Measurements from ENCODE around the gene EIF3J.

Gene EIF3J

GRCh38 chr15:44568338-44568737 is 31.4 kb downstream of the EIF3J start:
- no peaks in the 10 kb centered on the region for H3K4me1 ChIP-seq (ENCODE audit: control insufficient read depth, insufficient read depth, low read length)
- peaks cover 20% of the 10 kb centered on the region for H3K9me3 ChIP-seq (ENCODE audit: control insufficient read depth, insufficient read depth, low read depth, low read length)
- H3K36me3 ChIP-seq (ENCODE audit: control insufficient read depth, insufficient read depth, low read length): peaks cover 74% of the 10 kb centered on the region
- H3K27me3 ChIP-seq (ENCODE audit: control insufficient read depth, insufficient read depth, low read length): no peaks in the 10 kb centered on the region
- no peak overlapping the region for H3K4me3 ChIP-seq (ENCODE audit: low read depth, low read length)
- H3K27ac ChIP-seq (ENCODE audit: low read depth, low read length): no peak overlapping the region
- no peak overlapping the region for H3K9ac ChIP-seq (ENCODE audit: low read length)

- Histone ChIP-seq H3K4me1 (ENCODE audit: control insufficient read depth, insufficient read depth, low read length) (no peaks in the 10 kb centered on the region), H3K27me3 (ENCODE audit: control insufficient read depth, insufficient read depth, low read length) (no peaks in the 10 kb centered on the region), H3K27ac (ENCODE audit: low read depth, low read length) (no peak overlapping the region), H3K9me3 (ENCODE audit: control insufficient read depth, insufficient read depth, low read depth, low read length) (peaks cover 16% of the 10 kb centered on the region), H3K4me3 (ENCODE audit: low read depth, low read length) (no peak overlapping the region), H3K36me3 (ENCODE audit: control insufficient read depth, insufficient read depth, low read length) (peaks cover 70% of the 10 kb centered on the region), H3K9ac (ENCODE audit: low read length) (no peak overlapping the region)
Measured at GRCh38 chr15:44569316-44569715, 32.4 kb downstream of the EIF3J start.

GRCh38 chr15:44570361-44570760 is 33.4 kb downstream of the EIF3J start:
- H3K27ac ChIP-seq (ENCODE audit: low read depth, low read length): no peak overlapping the region
- no peak overlapping the region for H3K4me3 ChIP-seq (ENCODE audit: low read depth, low read length)
- H3K9me3 ChIP-seq (ENCODE audit: control insufficient read depth, insufficient read depth, low read depth, low read length): peaks cover 5% of the 10 kb centered on the region
- H3K9ac ChIP-seq (ENCODE audit: low read length): no peak overlapping the region
- peaks cover 66% of the 10 kb centered on the region for H3K36me3 ChIP-seq (ENCODE audit: control insufficient read depth, insufficient read depth, low read length)
- H3K4me1 ChIP-seq (ENCODE audit: control insufficient read depth, insufficient read depth, low read length): no peaks in the 10 kb centered on the region
- no peaks in the 10 kb centered on the region for H3K27me3 ChIP-seq (ENCODE audit: control insufficient read depth, insufficient read depth, low read length)

GRCh38 chr15:44573386-44573785 is 36.4 kb downstream of the EIF3J start:
- Histone ChIP-seq H3K36me3 (ENCODE audit: control insufficient read depth, insufficient read depth, low read length) (peaks cover 41% of the 10 kb centered on the region), H3K4me3 (ENCODE audit: low read depth, low read length) (no peak overlapping the region), H3K9me3 (ENCODE audit: control insufficient read depth, insufficient read depth, low read depth, low read length) (no peaks in the 10 kb centered on the region), H3K4me1 (ENCODE audit: control insufficient read depth, insufficient read depth, low read length) (no peaks in the 10 kb centered on the region), H3K9ac (ENCODE audit: low read length) (no peak overlapping the region), H3K27ac (ENCODE audit: low read depth, low read length) (no peak overlapping the region), H3K27me3 (ENCODE audit: control insufficient read depth, insufficient read depth, low read length) (no peaks in the 10 kb centered on the region)

- H3K36me3 ChIP-seq (ENCODE audit: control insufficient read depth, insufficient read depth, low read length): peaks cover 34% of the 10 kb centered on the region
- H3K4me3 ChIP-seq (ENCODE audit: low read depth, low read length): no peak overlapping the region
Measured at GRCh38 chr15:44574734-44575133, 37.8 kb downstream of the EIF3J start.

GRCh38 chr15:44580105-44580504 is 43.2 kb downstream of the EIF3J start:
- Histone ChIP-seq H3K36me3 (ENCODE audit: control insufficient read depth, insufficient read depth, low read length) (peaks cover 44% of the 10 kb centered on the region), H3K27ac (ENCODE audit: low read depth, low read length) (no peak overlapping the region), H3K9ac (ENCODE audit: low read length) (no peak overlapping the region), H3K27me3 (ENCODE audit: control insufficient read depth, insufficient read depth, low read length) (no peaks in the 10 kb centered on the region), H3K9me3 (ENCODE audit: control insufficient read depth, insufficient read depth, low read depth, low read length) (no peaks in the 10 kb centered on the region), H3K4me1 (ENCODE audit: control insufficient read depth, insufficient read depth, low read length) (no peaks in the 10 kb centered on the region), H3K4me3 (ENCODE audit: low read depth, low read length) (no peak overlapping the region)

More at GRCh38 chr15:44574734-44575133, 37.8 kb downstream of the EIF3J start:
- Histone ChIP-seq H3K9ac (ENCODE audit: low read length) (no peak overlapping the region), H3K27ac (ENCODE audit: low read depth, low read length) (no peak overlapping the region), H3K4me1 (ENCODE audit: control insufficient read depth, insufficient read depth, low read length) (no peaks in the 10 kb centered on the region), H3K27me3 (ENCODE audit: control insufficient read depth, insufficient read depth, low read length) (no peaks in the 10 kb centered on the region), H3K9me3 (ENCODE audit: control insufficient read depth, insufficient read depth, low read depth, low read length) (no peaks in the 10 kb centered on the region)

GRCh38 chr15:44584162-44584749 is 47.3 kb downstream of the EIF3J start:
- no peaks in the 10 kb centered on the region for H3K4me1 ChIP-seq (ENCODE audit: control insufficient read depth, insufficient read depth, low read length)
- peaks cover 78% of the 10 kb centered on the region for H3K36me3 ChIP-seq (ENCODE audit: control insufficient read depth, insufficient read depth, low read length)
- H3K4me3 ChIP-seq (ENCODE audit: low read depth, low read length): no peak overlapping the region
- H3K9me3 ChIP-seq (ENCODE audit: control insufficient read depth, insufficient read depth, low read depth, low read length): no peaks in the 10 kb centered on the region
- H3K27ac ChIP-seq (ENCODE audit: low read depth, low read length): no peak overlapping the region
- H3K9ac ChIP-seq (ENCODE audit: low read length): no peak overlapping the region
- H3K27me3 ChIP-seq (ENCODE audit: control insufficient read depth, insufficient read depth, low read length): no peaks in the 10 kb centered on the region

GRCh38 chr15:44585633-44586032 is 48.7 kb downstream of the EIF3J start:
- H3K9me3 ChIP-seq (ENCODE audit: control insufficient read depth, insufficient read depth, low read depth, low read length): no peaks in the 10 kb centered on the region
- H3K4me1 ChIP-seq (ENCODE audit: control insufficient read depth, insufficient read depth, low read length): no peaks in the 10 kb centered on the region
- H3K4me3 ChIP-seq (ENCODE audit: low read depth, low read length): no peak overlapping the region
- H3K27ac ChIP-seq (ENCODE audit: low read depth, low read length): no peak overlapping the region
- no peaks in the 10 kb centered on the region for H3K27me3 ChIP-seq (ENCODE audit: control insufficient read depth, insufficient read depth, low read length)
- H3K36me3 ChIP-seq (ENCODE audit: control insufficient read depth, insufficient read depth, low read length): peaks cover 82% of the 10 kb centered on the region
- no peak overlapping the region for H3K9ac ChIP-seq (ENCODE audit: low read length)

- no peak overlapping the region for H3K27ac ChIP-seq (ENCODE audit: low read depth, low read length)
- H3K9ac ChIP-seq (ENCODE audit: low read length): no peak overlapping the region
- no peaks in the 10 kb centered on the region for H3K27me3 ChIP-seq (ENCODE audit: control insufficient read depth, insufficient read depth, low read length)
- peaks cover 87% of the 10 kb centered on the region for H3K36me3 ChIP-seq (ENCODE audit: control insufficient read depth, insufficient read depth, low read length)
- no peak overlapping the region for H3K4me3 ChIP-seq (ENCODE audit: low read depth, low read length)
- no peaks in the 10 kb centered on the region for H3K4me1 ChIP-seq (ENCODE audit: control insufficient read depth, insufficient read depth, low read length)
- no peaks in the 10 kb centered on the region for H3K9me3 ChIP-seq (ENCODE audit: control insufficient read depth, insufficient read depth, low read depth, low read length)
Measured at GRCh38 chr15:44588541-44588940, 51.6 kb downstream of the EIF3J start.

GRCh38 chr15:44591326-44591725 is 54.4 kb downstream of the EIF3J start:
- Histone ChIP-seq H3K4me1 (ENCODE audit: control insufficient read depth, insufficient read depth, low read length) (no peaks in the 10 kb centered on the region), H3K27ac (ENCODE audit: low read depth, low read length) (no peak overlapping the region), H3K4me3 (ENCODE audit: low read depth, low read length) (no peak overlapping the region), H3K27me3 (ENCODE audit: control insufficient read depth, insufficient read depth, low read length) (no peaks in the 10 kb centered on the region), H3K9ac (ENCODE audit: low read length) (no peak overlapping the region), H3K9me3 (ENCODE audit: control insufficient read depth, insufficient read depth, low read depth, low read length) (no peaks in the 10 kb centered on the region), H3K36me3 (ENCODE audit: control insufficient read depth, insufficient read depth, low read length) (peaks cover 84% of the 10 kb centered on the region)

- Histone ChIP-seq H3K27ac (ENCODE audit: low read depth, low read length) (no peak overlapping the region), H3K4me3 (ENCODE audit: low read depth, low read length) (no peak overlapping the region), H3K27me3 (ENCODE audit: control insufficient read depth, insufficient read depth, low read length) (no peaks in the 10 kb centered on the region), H3K9ac (ENCODE audit: low read length) (no peak overlapping the region), H3K36me3 (ENCODE audit: control insufficient read depth, insufficient read depth, low read length) (peaks cover 84% of the 10 kb centered on the region), H3K9me3 (ENCODE audit: control insufficient read depth, insufficient read depth, low read depth, low read length) (no peaks in the 10 kb centered on the region), H3K4me1 (ENCODE audit: control insufficient read depth, insufficient read depth, low read length) (no peaks in the 10 kb centered on the region)
Measured at GRCh38 chr15:44593042-44593736, 56.2 kb downstream of the EIF3J start.
